22Rv1 (cell line): ENCODE data around the gene NSUN5.

Source experiments
- ZFX ChIP-seq: fragments of 450-650 bp; IDR thresholded peaks from 2 replicates; pipeline ENCODE4 v1.6.1; 2017; ENCODE audit warnings: antibody characterized with exemption, borderline replicate concordance
- TF ChIP-seq, protein P1 (sequence below): fragments of 450-650 bp; IDR thresholded peaks from 2 replicates; pipeline ENCODE4 v1.5.1; 2017; ENCODE audit warnings: mild to moderate bottlenecking

DNA sequence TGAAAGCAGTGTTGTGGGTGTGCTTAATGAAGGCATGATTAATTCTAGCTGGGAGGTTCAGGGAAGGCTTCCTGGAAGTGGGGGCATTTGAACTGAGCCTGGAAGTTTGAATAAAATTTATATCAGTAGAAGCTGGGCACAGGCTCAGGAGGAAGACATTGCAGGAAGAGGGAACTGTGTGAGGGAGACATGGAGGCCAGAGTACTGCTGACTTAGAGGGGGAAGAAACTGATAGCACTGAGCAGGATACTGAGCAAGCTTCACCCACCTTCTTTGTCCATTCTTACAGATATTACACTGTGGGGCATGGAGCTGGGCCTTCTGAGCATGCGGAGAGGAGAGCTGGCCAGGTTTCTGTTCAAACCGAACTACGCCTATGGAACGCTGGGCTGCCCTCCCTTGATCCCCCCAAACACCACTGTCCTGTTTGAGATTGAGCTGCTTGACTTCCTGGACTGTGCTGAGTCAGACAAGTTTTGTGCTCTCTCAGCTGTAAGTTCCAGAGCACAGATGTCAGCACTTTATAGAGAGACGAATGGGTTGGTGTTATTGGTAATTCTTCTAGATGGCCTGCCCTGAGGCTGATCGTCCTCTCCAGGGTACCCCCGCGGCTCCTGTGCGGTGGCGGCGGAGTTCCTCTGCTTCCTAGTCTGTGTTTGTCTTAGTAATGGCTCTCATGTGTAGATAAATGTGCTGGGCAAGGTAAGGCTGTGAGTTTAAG is 21.4 kb upstream of the NSUN5 start:
- TF ChIP-seq, protein P1, sequence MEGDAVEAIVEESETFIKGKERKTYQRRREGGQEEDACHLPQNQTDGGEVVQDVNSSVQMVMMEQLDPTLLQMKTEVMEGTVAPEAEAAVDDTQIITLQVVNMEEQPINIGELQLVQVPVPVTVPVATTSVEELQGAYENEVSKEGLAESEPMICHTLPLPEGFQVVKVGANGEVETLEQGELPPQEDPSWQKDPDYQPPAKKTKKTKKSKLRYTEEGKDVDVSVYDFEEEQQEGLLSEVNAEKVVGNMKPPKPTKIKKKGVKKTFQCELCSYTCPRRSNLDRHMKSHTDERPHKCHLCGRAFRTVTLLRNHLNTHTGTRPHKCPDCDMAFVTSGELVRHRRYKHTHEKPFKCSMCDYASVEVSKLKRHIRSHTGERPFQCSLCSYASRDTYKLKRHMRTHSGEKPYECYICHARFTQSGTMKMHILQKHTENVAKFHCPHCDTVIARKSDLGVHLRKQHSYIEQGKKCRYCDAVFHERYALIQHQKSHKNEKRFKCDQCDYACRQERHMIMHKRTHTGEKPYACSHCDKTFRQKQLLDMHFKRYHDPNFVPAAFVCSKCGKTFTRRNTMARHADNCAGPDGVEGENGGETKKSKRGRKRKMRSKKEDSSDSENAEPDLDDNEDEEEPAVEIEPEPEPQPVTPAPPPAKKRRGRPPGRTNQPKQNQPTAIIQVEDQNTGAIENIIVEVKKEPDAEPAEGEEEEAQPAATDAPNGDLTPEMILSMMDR, result no peak
- TF ChIP-seq ZFX, result no peak
